Brain microvascular endothelial cell (primary cell): ENCODE data around the gene PCDHGB5.

Experiments
- DNase-seq: peaks from one replicate; pipeline ENCODE4 v3.0.0-alpha.2; 2020
- H3K27ac ChIP-seq: fragments of 250-450 bp; sonication (Bioruptor Pico); 2 replicates; pipeline ENCODE4 v1.5.1; 2020; ENCODE audit warnings: mild to moderate bottlenecking, moderate library complexity
- H3K27me3 ChIP-seq: fragments of 250-450 bp; sonication (Bioruptor Pico); replicated peaks from 2 replicates; pipeline ENCODE4 v1.5.1; 2020; ENCODE audit warnings: mild to moderate bottlenecking
- H3K36me3 ChIP-seq: fragments of 250-450 bp; sonication (Bioruptor Pico); replicated peaks from 2 replicates; pipeline ENCODE4 v1.5.1; 2020; ENCODE audit warnings: mild to moderate bottlenecking
- H3K4me3 ChIP-seq: 2 replicates; pipeline ENCODE4 v1.5.1; 2011; ENCODE audit warnings: low read depth, mild to moderate bottlenecking, control low read depth, low read length, moderate library complexity
- CTCF ChIP-seq: IDR thresholded peaks from 2 replicates; pipeline ENCODE4 v1.5.1; 2011; ENCODE audit warnings: low read depth, mild to moderate bottlenecking, moderate library complexity, low read length, control low read depth, inconsistent platforms; ENCODE audit errors: missing control alignments
- in situ Hi-C: cut with HindIII; loops from 2 replicates; pipeline ENCODE4 v1.10.0; 2017; ENCODE audit warnings: low sequenced_read_pairs, low pct_ligation_motif_present

Gene PCDHGB5

GRCh38 chr5:141419074-141419880 lies 21.5 kb downstream of the PCDHGB5 start:
- Histone ChIP-seq H3K4me3 (no peak overlapping the region), H3K36me3 (no peaks in the 10 kb centered on the region), H3K27ac (no peak overlapping the region), H3K27me3 (no peaks in the 10 kb centered on the region)
- no peak for TF ChIP-seq CTCF
- in situ Hi-C loops = loop anchor here (25.0 kb wide), 1 partner anchor 93 kb away; no protein-coding TSS in a partner anchor
- DNase-seq = no peak

- TF ChIP-seq CTCF = peak; percentile 74
- in situ Hi-C loops = loop anchor here (25.0 kb wide), 1 partner anchor 91 kb away; no protein-coding TSS in a partner anchor
- Histone ChIP-seq H3K27me3 (no peaks in the 10 kb centered on the region), H3K27ac (no peak within 1 kb of the TSS), H3K36me3 (no peaks in the 10 kb centered on the region), H3K4me3 (peak within 1 kb of the TSS; percentile 62)
- DNase-seq = peak; percentile 60
Observed at GRCh38 chr5:141420855-141421488, 23.2 kb downstream of the PCDHGB5 start, which contains the start of gene PCDHGA11. PCDHGA11 (plus strand) TSS chr5:141421051; CDS start chr5:141421228, 177 bp downstream.

- no peak for DNase-seq
- no peaks in the 10 kb centered on the region for H3K27me3 ChIP-seq
- TF ChIP-seq CTCF = no peak
- H3K4me3 ChIP-seq = peak overlapping the region; percentile 62
- H3K36me3 ChIP-seq = no peaks in the 10 kb centered on the region
- H3K27ac ChIP-seq = no peak overlapping the region
- in situ Hi-C loops = loop anchor here (25.0 kb wide), 1 partner anchor 91 kb away; no protein-coding TSS in a partner anchor
Observed at GRCh38 chr5:141421489-141421855, 23.7 kb downstream of the PCDHGB5 start.

- Histone ChIP-seq H3K27me3 (no peaks in the 10 kb centered on the region), H3K27ac (no peak overlapping the region), H3K36me3 (no peaks in the 10 kb centered on the region), H3K4me3 (no peak overlapping the region)
- TF ChIP-seq CTCF = no peak
- in situ Hi-C loops = loop anchor here (25.0 kb wide), 1 partner anchor 89 kb away; no protein-coding TSS in a partner anchor
- no peak for DNase-seq
Observed at GRCh38 chr5:141422742-141423291, 25.1 kb downstream of the PCDHGB5 start.

GRCh38 chr5:141427783-141428426 lies 30.2 kb downstream of the PCDHGB5 start:
- in situ Hi-C loops = no loop called here
- no peak overlapping the region for H3K27ac ChIP-seq
- H3K36me3 ChIP-seq = no peaks in the 10 kb centered on the region
- no peak overlapping the region for H3K4me3 ChIP-seq
- no peak for TF ChIP-seq CTCF
- no peaks in the 10 kb centered on the region for H3K27me3 ChIP-seq
- DNase-seq = no peak
